Dedifferentiated amniotic fluid mesenchymal stem cell (primary cell): ENCODE measurements around the gene SGK2.
A peak's percentile ranks its signal among the peaks of the same experiment; 100 is the strongest.
"Not testable (repeated sequence)": the region's sequence is repeated elsewhere in the genome, so short reads cannot be mapped to it uniquely, and the experiment has no call there.

Experiments used
- DNase-seq: peaks from one replicate; pipeline ENCODE4 v3.0.0-alpha.2; 2016; ENCODE audit errors: extremely low spot score

Gene SGK2

GRCh38 chr20:43563429-43563828, 4.6 kb downstream of the SGK2 start:
- no peak for DNase-seq

GRCh38 chr20:43563991-43564390, 5.2 kb downstream of the SGK2 start:
- DNase-seq = no peak

DNA sequence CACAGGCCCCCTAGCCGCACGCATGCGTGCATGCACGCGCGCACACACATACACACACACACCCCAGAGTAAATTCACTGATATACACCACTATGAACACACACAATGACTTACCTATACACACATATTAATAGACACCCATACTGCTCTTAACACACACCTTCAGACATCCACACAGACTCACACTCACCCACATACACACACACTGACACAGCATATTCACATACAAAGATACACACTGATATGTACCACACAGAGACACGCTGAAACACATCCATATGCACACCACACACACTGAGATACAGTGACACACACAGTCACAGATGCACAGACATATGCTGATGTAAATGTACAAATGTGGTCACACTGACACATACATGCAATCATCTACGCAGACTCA, 5.6 kb downstream of the SGK2 start:
- no peak for DNase-seq

DNA sequence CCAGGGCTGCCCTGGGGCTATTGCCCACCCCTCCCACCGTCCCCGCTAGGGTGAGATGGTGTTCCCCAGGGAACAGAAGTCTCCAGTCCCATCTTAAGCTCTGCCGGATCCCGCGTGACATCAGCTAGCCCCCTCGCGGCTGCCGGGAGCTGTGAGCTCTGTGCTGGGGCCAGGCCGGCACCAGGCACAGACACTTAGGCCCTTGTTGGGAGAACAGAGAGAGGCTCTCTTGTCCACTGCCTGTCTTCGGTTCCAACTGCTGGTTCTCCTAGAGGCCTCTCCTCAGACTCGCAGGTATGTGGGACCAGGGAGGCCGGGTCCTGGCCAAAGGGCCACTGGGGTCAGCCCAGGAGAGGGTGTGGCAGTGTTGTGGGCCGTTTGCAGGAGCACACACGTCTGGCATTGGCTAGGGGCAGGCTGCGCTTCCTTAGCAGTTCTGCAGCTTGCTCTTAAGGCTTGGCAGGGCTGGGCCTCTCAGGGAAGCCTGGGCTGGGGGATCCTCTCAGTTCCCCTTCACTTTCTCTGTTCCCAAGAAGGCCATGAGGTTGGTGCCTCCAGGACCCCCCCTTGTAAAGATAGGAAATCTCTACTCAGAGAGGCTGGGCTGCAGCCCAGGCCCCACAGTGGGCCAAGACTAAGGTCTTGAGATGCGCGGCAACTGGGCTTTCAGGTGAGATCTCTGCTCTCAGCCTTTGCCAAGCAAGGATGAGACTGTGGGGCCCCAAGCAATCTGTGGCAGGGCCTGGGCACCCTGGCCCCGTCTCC, 6.3 kb downstream of the SGK2 start:
- no peak for DNase-seq

GRCh38 chr20:43565758-43566104, 6.9 kb downstream of the SGK2 start:
- no peak for DNase-seq

- DNase-seq = no peak
Observed at GRCh38 chr20:43567477-43567876, 8.7 kb downstream of the SGK2 start.

- no peak for DNase-seq
Observed at GRCh38 chr20:43568706-43569105, 9.9 kb downstream of the SGK2 start.

DNA sequence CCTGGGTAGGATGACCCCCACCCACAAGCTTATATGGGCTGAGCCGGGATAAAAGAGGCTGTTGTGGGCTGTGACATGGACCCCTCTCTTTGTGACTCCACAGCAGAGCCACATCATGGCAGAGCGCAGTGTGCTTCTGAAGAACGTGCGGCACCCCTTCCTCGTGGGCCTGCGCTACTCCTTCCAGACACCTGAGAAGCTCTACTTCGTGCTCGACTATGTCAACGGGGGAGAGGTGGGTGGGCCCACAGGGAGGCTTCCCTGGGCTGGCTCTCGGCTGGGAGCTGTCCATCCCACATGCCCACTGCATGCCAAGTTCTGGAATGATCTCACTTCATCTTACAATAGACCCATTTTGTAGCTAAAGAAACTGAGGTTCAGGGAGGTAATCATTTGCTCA, 10.5 kb downstream of the SGK2 start:
- DNase-seq = no peak

GRCh38 chr20:43570496-43570895, 11.7 kb downstream of the SGK2 start:
- no peak for DNase-seq

DNA sequence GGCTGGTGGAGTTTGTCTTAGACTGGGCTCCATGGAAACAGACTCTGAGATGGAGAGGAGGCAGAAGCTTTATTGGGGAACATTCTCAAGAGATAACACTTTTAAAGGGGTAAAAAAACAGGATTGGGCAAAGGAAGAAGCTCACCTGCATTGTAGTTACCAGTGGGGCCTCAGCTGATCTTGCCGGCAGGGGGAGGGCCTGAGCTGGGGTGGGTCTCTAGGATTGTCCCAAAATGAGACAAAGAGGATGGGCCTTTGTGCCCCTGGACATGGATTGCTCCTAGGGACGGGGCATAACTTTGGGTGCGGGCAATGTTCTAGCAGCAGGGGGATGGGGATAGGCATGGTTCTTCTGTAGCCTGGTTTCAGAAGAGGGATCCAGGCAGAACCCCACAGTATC, 12.5 kb downstream of the SGK2 start:
- DNase-seq = no peak

- no peak for DNase-seq
Observed at GRCh38 chr20:43571771-43572170, 12.9 kb downstream of the SGK2 start.

GRCh38 chr20:43572891-43573290, 14.1 kb downstream of the SGK2 start:
- no peak for DNase-seq

- DNase-seq = no peak
Observed at GRCh38 chr20:43576108-43576507, 17.3 kb downstream of the SGK2 start.

GRCh38 chr20:43579861-43580793, 21.3 kb downstream of the SGK2 start:
- no peak for DNase-seq

- DNase-seq = no peak
Observed at GRCh38 chr20:43583133-43583864, 24.5 kb downstream of the SGK2 start.

DNA sequence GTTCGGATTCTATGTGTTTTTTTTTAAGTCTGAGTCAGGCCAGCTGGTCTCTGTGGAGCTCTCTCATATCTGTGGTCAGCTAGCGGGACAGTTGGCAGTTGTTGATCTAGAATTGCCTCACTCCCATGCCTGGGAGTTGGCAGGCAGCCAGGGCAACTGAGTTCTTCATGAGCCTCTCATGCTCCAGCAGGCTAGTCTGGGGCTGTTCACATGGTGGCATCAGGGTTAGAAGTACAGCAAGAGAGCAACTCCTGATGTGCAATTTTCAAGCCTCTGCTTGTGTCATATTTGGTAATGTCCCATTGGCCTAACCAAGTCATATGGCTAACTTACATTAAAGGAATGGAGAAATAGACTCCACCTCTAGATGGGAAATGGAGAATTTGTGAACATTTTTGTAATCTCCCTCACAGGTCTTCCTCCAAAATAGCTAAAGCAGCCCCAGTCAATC, 25.2 kb downstream of the SGK2 start:
- DNase-seq = peak; percentile 98

DNA sequence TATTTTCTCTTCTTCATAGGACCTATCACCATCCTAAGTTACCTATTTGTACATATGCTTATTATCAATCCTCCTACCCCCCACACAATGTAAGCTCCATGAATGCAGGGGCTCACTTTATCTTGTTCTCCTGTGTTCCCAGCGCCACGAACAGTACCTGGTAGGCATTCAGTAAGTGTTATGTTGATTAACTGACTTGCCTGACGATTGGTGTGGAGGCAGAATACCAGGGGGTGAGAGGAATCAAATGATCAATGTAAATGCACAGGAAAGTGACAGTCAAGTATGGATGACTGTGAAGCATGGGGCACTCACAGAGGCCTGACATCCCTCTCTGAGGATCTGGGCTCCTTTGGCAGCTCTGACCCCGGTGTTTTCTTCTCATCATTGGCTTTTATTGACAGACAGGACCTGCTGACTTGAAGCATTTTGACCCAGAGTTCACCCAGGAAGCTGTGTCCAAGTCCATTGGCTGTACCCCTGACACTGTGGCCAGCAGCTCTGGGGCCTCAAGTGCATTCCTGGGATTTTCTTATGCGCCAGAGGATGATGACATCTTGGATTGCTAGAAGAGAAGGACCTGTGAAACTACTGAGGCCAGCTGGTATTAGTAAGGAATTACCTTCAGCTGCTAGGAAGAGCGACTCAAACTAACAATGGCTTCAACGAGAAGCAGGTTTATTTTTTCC, 25.8 kb downstream of the SGK2 start:
- DNase-seq = peak; percentile 57

GRCh38 chr20:43586641-43587040, 27.8 kb downstream of the SGK2 start:
- no peak for DNase-seq

- DNase-seq = not testable (repeated sequence)
Observed at GRCh38 chr20:43588526-43588925, 29.7 kb downstream of the SGK2 start.

- no peak for DNase-seq
Observed at GRCh38 chr20:43590036-43590391, 31.2 kb downstream of the SGK2 start.

DNA sequence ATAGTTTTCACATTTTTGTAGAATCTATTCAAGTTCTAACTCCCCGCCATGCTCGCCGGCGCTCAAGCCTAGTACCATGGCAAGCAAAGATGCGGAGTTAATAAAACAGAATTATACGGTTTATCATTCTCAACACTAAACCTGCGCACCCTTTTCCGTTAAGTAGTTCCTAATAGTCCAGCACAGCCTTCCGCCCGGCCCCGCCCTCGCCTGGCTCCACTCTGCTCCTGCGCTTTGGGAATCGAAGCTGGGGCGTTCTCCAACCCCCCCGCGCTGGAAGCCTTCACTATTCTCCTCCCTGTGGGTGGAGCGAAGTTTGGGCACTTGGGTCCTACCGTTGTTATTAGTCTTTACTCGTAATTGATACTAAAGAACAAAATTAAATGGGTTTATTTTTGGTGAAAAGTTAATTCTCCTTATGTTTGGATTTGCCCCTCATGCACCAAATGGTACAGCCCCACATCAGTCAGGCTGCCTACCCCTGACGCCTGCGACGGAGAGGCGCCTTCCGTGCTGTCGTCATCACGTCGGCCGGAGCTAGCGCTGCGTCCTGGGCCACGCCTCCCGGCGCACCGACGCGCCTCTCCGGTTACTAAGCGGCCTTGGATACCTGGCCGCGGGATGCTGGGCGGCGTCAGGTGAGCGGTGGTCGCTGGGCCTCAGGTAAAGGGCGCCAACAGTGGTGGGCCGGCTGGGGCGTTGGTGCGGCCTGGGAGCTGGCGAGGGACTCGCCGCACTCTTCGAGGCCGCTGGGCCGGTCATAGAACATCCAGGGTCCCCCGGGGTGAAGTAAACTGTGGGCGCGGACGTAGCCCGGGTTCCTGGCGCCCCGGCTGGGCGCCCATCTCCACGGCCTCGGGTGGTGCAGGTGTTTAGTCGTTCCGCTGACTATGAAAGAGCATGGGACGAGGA, 31.8 kb downstream of the SGK2 start, which contains the start of gene IFT52:
Gene IFT52 (plus strand): TSS at position 546 of the 912 bp plus-strand sequence. CDS start 3,762 bp downstream, outside the sequence.
- peak; percentile 86 for DNase-seq
